ENCODE measurements around the gene ERBB4.
"Not testable (repeated sequence)": the region's sequence is repeated elsewhere in the genome, so short reads cannot be mapped to it uniquely, and the experiment has no call there.

The ERBB4 gene

DNA sequence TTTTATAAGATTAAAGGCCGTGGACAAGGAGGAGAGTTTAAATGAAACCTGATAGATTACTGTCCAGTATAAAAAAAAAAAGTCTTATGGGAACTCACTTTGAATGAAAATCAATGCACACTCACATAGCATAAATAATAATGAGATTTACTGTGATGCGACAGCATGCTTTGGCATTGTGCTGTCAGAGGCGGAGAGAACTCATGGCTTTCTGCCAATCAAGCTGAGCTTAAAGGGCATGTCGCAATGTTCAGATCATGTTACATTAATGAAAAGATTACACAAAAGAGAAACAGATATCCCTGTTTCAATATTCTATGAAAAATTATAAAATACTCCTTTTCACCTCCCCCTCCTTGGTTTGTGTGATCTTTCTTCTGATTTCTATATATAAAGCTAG is 310.8 kb downstream of the ERBB4 start:
- DNase-seq (ENCODE audit: low read depth in 2 of 2, low spot score in 1 of 2) = no peak

DNA sequence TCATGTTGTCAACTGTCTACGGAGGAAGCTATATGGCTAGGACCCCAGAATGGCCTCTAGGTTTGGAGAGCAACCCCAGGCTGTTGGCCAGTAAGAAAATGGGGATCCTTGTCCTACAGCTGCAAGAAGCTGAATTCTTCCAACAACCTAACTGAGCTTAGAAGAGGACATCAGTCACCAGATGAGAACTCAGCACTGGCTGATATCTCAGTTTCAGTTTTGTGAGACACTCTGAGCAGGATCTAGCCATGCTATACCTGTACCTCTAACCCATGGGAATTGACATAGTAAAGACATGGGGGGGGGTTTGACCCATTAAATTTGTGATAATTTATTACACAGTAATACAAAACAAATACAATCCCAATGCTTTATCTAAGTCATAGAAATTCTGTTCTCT is 312.5 kb downstream of the ERBB4 start:
- no peak for DNase-seq (ENCODE audit: low read depth in 2 of 2, low spot score in 1 of 2)

DNA sequence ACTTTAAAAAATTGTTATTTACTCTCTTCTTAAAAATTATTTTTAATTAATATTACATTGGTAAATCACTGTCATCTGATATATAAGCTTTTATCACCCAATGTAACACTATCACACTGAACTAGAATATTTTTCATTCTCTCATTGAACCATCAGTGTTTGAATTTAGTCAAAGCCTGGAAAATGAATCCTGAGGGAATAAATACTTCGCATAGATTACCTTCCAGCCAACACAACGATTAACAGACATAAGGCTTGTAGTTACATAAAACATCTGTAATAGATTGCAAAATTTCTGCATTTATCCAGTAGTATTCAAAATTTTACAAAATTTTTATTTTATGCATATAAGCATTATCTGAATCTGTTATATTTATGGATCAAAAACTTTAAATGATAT is 314.9 kb downstream of the ERBB4 start:
- no peak for DNase-seq (ENCODE audit: low read depth in 2 of 2, low spot score in 1 of 2)

DNA sequence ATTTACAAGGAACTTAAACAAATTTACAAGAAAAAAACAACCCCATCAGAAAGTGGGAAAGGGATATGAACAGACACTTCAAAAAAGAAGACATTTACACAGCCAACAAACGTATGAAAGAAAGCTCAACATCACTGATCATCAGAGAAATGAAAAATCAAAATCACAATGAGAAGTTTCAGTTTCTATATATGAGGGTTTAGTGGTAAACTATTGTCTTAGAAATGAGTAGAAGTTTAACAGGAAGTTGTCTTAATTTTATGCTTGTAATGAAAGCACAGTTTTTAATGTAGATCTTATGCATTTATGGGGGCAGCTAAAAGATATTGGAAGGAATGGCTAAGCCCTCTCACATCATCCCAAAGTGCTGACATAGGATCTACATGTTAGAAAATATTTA is 325.4 kb downstream of the ERBB4 start:
- no peak for DNase-seq (ENCODE audit: low read depth in 2 of 2, low spot score in 1 of 2)

DNA sequence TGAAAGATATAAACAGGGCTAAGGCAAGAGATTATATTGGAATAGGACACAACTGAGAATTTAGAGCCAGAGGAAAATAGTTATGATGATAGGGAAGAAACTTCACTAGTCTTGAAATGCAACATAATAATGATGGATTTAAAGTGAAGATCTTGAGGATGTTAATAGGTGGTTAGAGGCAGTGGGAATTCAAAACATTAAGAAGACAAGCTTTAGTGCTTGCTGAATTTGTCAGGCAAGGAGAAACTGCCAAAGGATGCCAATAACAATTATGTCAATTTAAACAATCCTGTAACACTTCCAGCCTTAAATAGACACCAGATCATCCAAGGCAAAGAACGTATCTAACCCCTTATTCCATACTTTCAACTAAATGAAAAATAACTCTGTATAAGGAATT is 330.1 kb downstream of the ERBB4 start:
- no peak for DNase-seq (ENCODE audit: low read depth in 2 of 2, low spot score in 1 of 2)

DNA sequence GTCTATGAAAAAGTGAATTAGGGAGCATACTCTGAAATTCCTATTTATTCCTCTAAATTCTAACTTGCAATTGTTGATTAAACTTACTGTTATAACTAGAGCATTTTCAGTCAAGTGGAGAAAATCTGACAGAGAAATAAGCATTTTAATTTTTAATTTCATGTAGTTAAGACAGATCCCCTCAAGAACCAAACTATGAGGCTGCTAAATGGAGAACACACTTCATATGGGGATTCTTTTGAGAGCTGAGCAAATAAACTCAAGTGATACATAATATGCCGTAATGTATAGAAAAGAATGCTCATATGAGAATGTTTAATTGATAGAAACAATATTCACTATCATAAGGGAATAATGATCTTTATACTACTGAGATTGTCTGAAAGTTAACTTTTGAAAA is 340.8 kb downstream of the ERBB4 start:
- DNase-seq (ENCODE audit: low read depth in 2 of 2, low spot score in 1 of 2) = no peak

DNA sequence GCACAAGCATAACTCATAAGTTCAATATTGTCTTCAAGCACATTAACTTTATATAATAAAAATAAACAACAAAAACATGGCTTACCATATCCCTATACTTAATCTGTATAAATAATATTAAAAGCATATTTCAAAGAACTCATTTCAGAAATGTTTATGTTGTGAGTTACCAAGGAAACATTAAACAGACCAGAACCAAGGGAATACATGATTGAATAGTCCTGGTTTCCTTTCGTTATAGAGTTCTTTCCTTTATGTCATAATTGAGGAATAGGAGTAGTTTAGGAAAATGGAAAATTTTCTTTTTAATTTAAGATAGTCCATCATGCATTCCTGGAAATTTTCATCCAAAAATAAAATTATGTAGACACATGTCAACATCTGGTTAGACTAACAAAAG is 343.0 kb downstream of the ERBB4 start:
- no peak for DNase-seq (ENCODE audit: low read depth in 2 of 2, low spot score in 1 of 2)

DNA sequence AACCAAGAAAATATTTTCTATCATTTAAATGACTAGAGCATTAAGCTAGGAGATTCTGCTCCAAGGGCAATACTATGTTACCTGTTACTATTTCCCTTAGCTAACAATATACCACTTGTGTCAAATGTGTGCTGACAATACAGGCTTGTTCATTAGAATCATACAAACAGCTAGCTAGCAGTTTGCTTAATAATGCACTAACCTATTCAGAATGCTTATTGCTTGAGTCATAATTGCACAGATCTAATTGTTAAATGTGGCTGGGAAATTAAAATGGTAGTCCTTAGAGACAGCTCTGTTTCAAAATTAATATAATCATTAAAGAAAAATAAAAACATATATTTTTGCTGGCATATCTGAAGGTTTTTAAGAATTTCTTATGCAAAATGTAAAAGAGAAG is 344.2 kb downstream of the ERBB4 start:
- DNase-seq (ENCODE audit: low read depth in 2 of 2, low spot score in 1 of 2) = no peak

DNA sequence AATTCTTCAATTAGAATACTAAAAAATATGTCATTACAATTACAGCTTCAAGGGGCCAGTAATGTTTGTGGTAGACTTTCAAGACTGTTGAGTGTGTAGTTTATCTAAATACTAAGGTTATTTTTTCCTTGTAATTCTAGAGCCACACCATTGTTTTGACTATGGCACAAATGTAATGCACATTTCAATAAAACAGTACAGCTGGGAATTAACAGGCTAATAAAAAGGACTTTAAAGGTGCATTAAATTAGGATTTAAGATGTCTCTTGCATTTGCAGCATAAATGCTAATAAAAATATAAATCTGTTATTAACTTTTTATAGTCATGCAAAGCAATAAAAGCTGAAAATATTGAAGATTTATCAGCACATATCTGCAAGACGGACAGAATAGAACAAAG is 344.8 kb downstream of the ERBB4 start:
- DNase-seq (ENCODE audit: low read depth in 2 of 2, low spot score in 1 of 2) = no peak

DNA sequence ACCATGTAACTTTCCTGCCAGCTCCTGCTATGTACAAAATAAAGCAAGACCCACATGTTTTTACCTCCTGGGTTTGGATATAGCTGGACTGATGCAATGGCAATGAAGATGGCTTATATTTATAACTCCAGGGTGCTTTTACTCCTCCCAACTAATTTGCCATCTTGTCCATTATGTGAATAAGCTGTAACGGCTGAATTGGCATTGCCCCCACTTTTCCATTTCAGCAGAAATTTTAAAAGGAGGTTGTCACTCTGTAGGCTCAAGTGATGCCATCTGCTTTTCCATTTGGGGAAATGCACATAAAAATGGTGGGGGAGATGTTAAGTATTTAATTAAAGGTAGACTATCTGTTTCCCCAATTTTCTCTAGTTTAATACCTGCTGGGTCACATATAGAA is 345.5 kb downstream of the ERBB4 start:
- no peak for DNase-seq (ENCODE audit: low read depth in 2 of 2, low spot score in 1 of 2)

DNA sequence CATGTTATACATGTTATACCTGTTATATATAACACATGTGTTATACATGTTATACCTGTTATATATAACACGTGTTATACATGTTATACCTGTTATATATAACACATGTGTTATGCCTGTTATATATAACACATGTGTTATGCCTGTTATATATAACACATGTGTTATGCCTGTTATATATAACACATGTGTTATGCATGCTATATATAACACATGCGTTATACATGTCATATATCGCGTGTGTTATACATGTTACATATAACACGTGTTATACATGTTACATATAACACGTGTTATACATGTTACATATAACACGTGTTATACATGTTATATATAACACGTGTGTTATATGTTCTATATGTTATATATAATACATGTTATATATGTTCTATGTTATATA is 347.2 kb downstream of the ERBB4 start:
- not testable (repeated sequence) for DNase-seq (ENCODE audit: low read depth in 2 of 2, low spot score in 1 of 2)

DNA sequence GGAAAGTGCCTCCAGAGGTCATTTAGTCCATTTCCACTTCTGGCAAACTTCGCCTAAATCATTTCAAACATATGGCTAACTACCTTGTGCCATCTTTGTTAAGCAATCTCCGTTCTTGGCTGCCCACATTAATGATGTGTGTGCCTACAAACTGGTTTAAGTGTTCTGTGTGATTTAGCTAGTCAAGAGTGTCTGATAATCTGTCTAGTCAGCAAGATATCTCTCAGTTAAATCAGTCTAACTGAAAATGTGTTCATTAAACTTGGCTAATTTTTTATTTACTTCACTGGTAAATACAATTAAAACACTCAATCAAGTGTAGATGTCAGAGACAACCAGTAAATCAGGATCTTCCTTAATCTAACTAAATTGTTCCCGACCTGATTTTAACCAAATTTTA is 352.4 kb downstream of the ERBB4 start:
- no peak for DNase-seq (ENCODE audit: low read depth in 2 of 2, low spot score in 1 of 2)

DNA sequence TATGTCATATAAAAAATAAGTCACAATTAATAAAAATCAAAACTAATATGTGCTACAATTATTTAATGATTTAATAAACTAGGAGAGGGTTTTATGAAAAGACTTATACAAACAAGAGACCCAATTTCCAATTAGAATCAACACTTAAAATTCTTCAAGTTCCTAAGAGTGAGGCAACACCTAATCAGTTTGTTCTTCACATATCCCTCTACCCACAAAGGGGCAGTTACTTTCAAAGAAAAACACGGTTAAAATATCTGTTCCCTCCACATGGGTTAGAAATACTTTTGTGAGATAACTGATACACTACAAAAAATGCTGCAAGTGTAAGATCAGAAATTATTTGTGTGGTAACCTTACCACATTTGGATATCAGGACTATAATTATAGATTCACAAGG is 357.0 kb downstream of the ERBB4 start:
- DNase-seq (ENCODE audit: low read depth in 2 of 2, low spot score in 1 of 2) = no peak

DNA sequence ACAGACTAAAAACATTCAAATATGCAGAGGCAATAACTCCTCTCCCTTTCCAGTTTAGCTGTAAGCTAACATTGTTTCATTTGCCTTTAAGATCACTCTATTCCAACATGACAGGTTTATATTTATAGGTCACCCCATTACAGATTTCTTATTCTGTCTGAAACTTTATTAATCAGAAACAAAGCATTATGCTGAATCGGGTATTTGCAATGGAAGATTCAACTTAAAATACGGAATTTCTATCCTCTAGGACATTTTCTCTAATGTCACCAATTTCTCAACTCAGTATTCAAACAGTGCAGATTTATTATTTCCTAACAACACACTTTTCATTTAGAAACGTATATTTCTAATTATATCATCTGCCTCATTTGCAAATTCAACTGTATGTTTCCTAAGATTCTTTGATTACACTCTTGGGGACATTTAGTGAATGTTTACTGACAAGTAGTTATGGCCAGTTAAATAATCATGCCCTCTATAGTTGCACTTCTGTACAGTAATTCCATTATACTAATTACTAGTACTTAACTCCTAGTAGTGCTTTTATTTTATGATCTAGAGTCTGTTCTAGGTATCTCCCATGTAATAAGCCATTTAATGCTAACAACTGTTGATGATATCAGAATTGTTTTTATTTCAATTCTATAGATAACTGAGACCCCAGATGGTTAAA is 358.1 kb downstream of the ERBB4 start:
- no peak for DNase-seq (ENCODE audit: low read depth in 2 of 2, low spot score in 1 of 2)

DNA sequence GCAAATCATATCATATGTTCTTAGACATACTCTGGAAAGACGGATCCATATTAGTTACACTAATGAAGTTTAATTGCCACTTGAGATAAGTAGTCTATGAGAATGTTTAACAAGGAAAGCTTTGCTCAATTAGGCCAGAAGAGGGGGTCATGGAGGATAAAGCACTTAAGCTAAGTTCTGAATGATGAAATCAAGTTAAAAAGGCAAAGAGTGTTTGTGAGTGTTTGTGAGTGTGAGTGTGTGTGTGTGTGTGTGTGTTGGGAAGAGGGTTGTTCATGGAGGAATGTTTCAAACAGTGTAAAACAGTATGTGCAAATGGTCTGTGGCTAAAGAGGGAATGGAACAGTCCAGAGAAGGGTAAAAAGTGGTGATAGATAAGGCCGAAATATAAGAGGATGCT is 360.9 kb downstream of the ERBB4 start:
- DNase-seq (ENCODE audit: low read depth in 2 of 2, low spot score in 1 of 2) = no peak

DNA sequence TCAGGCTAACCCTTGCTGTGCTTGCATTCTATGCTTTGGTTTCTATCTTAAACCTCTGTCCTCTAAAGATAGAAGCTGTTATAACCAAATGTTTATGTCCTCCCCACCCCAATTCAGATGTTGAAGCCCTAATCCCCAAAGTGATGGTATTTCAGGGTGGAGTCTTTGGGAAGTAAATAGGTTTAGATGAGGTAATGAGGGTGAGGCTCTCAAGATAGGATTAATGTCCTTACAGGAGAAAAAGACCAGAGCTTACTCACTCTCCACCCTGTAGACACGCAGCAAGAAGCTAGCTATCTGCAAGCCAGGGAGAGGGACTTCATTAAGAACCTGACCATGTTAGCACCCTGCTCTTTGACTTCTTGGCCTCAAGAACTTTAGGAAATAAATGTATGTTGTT is 362.5 kb downstream of the ERBB4 start:
- DNase-seq (ENCODE audit: low read depth in 2 of 2, low spot score in 1 of 2) = no peak

DNA sequence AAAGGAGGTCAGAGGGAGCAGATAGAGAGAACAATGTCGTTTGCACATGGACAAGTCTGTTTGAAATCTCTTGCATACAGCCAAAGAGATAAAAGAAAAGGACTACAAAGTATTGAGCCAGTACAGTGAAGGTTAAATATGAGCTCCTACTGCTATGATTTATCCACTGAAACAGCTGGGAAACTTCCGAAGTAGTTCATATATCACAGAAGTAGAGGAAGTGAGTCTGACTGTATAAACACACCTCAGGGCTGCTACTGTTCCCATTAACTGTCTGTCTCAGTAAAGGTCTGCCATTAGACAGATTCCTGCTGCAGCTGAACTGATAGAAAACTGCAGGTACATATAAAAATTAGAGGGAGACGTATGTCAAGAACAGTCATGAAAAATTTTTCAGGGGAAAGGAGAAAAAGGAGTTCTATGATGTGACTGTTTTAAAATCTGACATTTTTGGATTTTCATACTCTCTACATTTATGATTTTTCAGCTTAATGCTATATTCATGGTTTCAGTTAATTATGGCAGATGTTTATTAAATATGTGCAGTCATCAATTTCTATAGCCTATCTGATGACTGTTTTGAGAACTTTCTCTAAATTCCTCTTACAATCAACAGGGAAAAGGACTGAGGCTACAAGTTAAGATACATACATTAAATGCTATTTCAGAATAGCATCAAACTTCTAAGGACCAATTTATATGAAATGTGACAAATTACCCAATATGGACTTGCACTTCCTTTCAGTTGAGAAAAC is 364.7 kb downstream of the ERBB4 start:
- no peak for DNase-seq (ENCODE audit: low read depth in 2 of 2, low spot score in 1 of 2)

DNA sequence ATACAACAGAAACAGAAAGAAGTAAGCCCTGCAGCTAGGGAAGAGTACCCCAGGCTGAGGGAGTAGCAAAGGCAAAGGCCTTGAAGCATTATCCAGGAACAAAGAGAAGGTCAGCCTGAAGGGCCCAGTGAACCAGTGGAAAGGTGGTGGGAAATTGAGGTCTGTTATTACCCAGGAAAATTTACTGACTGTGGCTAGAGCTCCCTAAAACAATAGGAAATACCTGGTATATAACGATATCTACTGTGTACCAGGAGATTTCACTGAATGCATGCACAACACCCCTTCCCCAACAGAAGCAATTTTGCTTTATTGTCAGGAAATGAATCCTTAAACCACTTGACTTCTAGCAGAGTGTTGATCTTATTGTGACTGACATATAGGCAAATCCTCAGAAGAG is 365.3 kb downstream of the ERBB4 start:
- no peak for DNase-seq (ENCODE audit: low read depth in 2 of 2, low spot score in 1 of 2)

DNA sequence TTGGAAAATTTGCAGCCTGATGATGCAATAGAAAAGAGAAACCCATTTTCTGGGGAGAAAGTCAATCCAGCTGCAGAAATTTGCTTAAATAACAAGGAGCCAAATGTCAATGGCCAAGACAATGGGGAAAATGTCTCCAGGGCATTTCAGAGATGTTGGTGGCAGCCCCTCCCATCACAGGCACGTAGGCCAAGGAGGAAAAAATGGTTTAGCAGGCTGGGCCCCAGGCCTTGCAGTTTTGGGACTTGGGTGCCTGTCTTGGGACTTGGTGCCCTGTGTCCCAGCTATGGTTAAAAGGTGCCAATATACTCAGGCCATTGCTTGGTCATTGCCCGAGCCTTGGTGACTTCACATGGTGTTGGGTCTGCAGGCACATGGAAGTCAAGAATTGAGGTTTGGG is 368.2 kb downstream of the ERBB4 start:
- no peak for DNase-seq (ENCODE audit: low read depth in 2 of 2, low spot score in 1 of 2)

DNA sequence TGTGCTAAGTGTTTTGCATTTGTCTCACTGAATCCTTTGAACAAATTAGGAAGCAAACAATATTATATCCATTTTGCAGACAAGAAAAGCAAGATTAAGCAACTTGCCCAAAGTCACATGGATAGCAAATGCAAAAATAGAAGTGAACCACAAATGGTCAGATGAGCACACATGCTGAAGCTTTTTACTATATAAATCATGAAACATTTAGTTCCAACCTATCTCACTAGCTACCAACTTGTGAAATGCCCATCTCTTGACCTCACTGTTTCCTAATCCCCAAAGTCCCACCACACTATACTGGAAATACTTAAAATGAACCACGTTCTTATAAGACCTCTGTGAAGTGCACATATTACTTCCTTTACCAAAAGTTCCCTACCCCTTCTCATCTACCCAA is 380.5 kb downstream of the ERBB4 start:
- DNase-seq (ENCODE audit: low read depth in 2 of 2, low spot score in 1 of 2) = no peak

DNA sequence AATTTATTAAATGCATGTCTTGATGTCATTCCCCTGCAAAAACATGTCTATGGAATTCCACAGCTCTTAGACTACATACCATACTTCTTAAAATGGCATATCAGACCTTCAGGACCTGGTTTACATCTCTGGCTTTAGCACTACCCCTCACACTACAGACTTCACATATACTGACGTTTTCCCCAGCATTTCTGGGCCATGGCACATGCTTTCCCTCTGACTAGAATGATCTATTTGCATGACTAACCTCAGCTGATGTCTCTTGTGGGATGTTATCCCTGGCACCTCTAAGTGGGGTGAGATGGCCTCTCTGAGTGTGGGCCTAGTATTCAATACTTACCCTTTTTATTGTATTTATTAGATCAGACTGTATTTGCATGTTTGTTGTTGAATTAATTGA is 381.6 kb downstream of the ERBB4 start:
- DNase-seq (ENCODE audit: low read depth in 2 of 2, low spot score in 1 of 2) = no peak

DNA sequence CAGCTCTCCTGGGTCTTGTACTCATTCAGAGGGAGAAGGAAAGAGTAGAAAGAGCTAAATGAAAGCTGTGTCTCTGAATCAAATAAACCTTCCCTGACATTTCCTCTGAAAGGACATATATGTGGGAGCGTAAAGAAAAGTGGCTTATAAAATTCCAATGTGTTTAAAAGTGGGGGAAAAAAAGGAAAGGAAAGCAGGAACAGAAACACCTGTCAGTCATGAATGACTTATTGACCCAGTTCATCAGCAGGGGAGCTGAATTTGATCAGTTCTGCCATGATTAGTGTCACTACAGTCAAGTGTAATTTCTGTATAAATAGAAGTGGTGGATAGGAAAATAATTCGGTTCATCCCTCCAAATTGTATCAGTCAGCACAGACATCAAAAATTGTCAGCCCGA is 382.5 kb downstream of the ERBB4 start:
- DNase-seq (ENCODE audit: low read depth in 2 of 2, low spot score in 1 of 2) = no peak

DNA sequence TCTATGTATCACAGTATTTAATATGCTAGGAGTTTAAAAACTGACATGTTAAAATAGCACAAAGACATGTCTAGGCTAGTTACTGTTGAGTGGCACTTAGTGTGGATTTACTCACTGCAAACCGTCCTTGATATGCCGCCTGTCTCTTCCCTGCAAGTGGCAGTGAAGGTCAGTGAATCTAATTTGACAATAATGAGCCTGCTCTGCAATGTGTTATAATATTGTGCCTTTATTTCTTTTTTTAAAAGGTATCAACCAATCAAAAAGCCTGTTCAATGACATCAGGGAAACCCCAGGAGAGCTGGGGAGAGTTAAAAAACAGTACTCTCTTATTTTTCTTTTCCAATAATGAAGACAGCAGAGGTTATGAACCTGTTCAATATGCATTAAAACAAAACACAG is 384.1 kb downstream of the ERBB4 start:
- DNase-seq (ENCODE audit: low read depth in 2 of 2, low spot score in 1 of 2) = no peak
